HEK293T (cell line): ENCODE results near the gene TUBB3.
A peak's percentile ranks its signal among the peaks of the same experiment; 100 is the strongest.
"Not testable (repeated sequence)": the region's sequence is repeated elsewhere in the genome, so short reads cannot be mapped to it uniquely, and the experiment has no call there.

Source experiments
- CTCF ChIA-PET: fragments of 350-600 bp; formaldehyde crosslinking; extraction: SDS; loops from one replicate; lab custom pipeline; 2021; ENCODE audit warnings: antibody characterized with exemption, inconsistent platforms; lab: Yijun Ruan, JAX
- POLR2A ChIA-PET: fragments of 350-600 bp; formaldehyde crosslinking; extraction: SDS; loops from one replicate; lab custom pipeline; 2020; ENCODE audit warnings: antibody characterized with exemption, inconsistent platforms; lab: Yijun Ruan, JAX
- DNase-seq: peaks from one replicate; pipeline ENCODE4 v3.0.0; 2012; ENCODE audit warnings: mixed read lengths; ENCODE audit errors: extremely low spot score
- ARNT ChIP-seq: fragments of 450-650 bp; IDR thresholded peaks from 2 replicates; pipeline ENCODE4 v1.6.1; 2017; ENCODE audit warnings: mild to moderate bottlenecking
- BHLHE40 ChIP-seq: fragments of 450-650 bp; IDR thresholded peaks from 2 replicates; pipeline ENCODE4 v1.6.1; 2016; ENCODE audit warnings: mild to moderate bottlenecking, moderate library complexity, borderline replicate concordance
- CTBP1 ChIP-seq: fragments of 450-650 bp; IDR thresholded peaks from 2 replicates; pipeline ENCODE4 v1.6.1; 2016; ENCODE audit warnings: borderline replicate concordance
- ELF4 ChIP-seq: fragments of 450-650 bp; IDR thresholded peaks from 2 replicates; pipeline ENCODE4 v1.6.1; 2017; ENCODE audit warnings: antibody characterized with exemption
- FOXA1 ChIP-seq: fragments of 450-650 bp; IDR thresholded peaks from 2 replicates; pipeline ENCODE4 v1.6.1; 2016; ENCODE audit warnings: mild to moderate bottlenecking
- FOXK2 ChIP-seq: fragments of 450-650 bp; IDR thresholded peaks from 2 replicates; pipeline ENCODE4 v1.6.1; 2016; ENCODE audit warnings: mild to moderate bottlenecking
- FOXM1 ChIP-seq: fragments of 450-650 bp; IDR thresholded peaks from 2 replicates; pipeline ENCODE4 v1.6.1; 2017; ENCODE audit warnings: mild to moderate bottlenecking, borderline replicate concordance
- HDGF ChIP-seq: fragments of 450-650 bp; IDR thresholded peaks from 2 replicates; pipeline ENCODE4 v1.6.1; 2017; ENCODE audit warnings: antibody characterized with exemption, borderline replicate concordance
- L3MBTL2 ChIP-seq: fragments of 450-650 bp; conservative IDR thresholded peaks from 2 replicates; pipeline ENCODE4 v1.6.1; 2016; ENCODE audit warnings: mild to moderate bottlenecking
- LEF1 ChIP-seq: fragments of 450-650 bp; IDR thresholded peaks from 2 replicates; pipeline ENCODE4 v1.6.1; 2017; ENCODE audit warnings: mild to moderate bottlenecking, borderline replicate concordance
- NFRKB ChIP-seq: fragments of 450-650 bp; IDR thresholded peaks from 2 replicates; pipeline ENCODE4 v1.6.1; 2016; ENCODE audit warnings: mild to moderate bottlenecking, moderate library complexity
- PKNOX1 ChIP-seq: fragments of 450-650 bp; IDR thresholded peaks from 2 replicates; pipeline ENCODE4 v1.6.1; 2016
- SP1 ChIP-seq: fragments of 450-650 bp; IDR thresholded peaks from 2 replicates; pipeline ENCODE4 v1.6.1; 2017
- SUZ12 ChIP-seq: fragments of 450-650 bp; IDR thresholded peaks from 2 replicates; pipeline ENCODE4 v1.6.1; 2016; ENCODE audit warnings: mild to moderate bottlenecking
- TARDBP ChIP-seq: fragments of 450-650 bp; IDR thresholded peaks from 2 replicates; pipeline ENCODE4 v1.6.1; 2016
- ZNF384 ChIP-seq: fragments of 450-650 bp; IDR thresholded peaks from 2 replicates; pipeline ENCODE4 v1.6.1; 2016

TUBB3 gene

GRCh38 chr16:89922884-89923639, at the start of gene TUBB3:
TUBB3 (plus strand) TSS chr16:89923342; CDS start chr16:89923402, 60 bp downstream.
- TF ChIP-seq BHLHE40 (no peak), FOXA1 (no peak), L3MBTL2 (0 out of 2 replicates have a peak, but pooled peaks have one; percentile 14), TARDBP (no peak), CTBP1 (no peak), SP1 (no peak), HDGF (no peak), PKNOX1 (no peak), LEF1 (no peak), ARNT (no peak), ELF4 (no peak), NFRKB (no peak), FOXM1 (peak; percentile 41; the same call in 1 of the 2 replicates), SUZ12 (no peak), ZNF384 (no peak), FOXK2 (no peak)
- peak; percentile 90 for DNase-seq
- ChIA-PET POLR2A (interaction anchor here (0.5 to 5.1 kb wide), 9 partner anchors 9 to 212 kb away, joined by 3 to 34 read pairs (median 7); partner anchors contain the start of gene TCF25), CTCF (interaction anchor here (0.6 to 2.2 kb wide), 3 partner anchors 12 to 187 kb away, joined by 6 to 16 read pairs (median 8); no protein-coding TSS in a partner anchor)

DNA sequence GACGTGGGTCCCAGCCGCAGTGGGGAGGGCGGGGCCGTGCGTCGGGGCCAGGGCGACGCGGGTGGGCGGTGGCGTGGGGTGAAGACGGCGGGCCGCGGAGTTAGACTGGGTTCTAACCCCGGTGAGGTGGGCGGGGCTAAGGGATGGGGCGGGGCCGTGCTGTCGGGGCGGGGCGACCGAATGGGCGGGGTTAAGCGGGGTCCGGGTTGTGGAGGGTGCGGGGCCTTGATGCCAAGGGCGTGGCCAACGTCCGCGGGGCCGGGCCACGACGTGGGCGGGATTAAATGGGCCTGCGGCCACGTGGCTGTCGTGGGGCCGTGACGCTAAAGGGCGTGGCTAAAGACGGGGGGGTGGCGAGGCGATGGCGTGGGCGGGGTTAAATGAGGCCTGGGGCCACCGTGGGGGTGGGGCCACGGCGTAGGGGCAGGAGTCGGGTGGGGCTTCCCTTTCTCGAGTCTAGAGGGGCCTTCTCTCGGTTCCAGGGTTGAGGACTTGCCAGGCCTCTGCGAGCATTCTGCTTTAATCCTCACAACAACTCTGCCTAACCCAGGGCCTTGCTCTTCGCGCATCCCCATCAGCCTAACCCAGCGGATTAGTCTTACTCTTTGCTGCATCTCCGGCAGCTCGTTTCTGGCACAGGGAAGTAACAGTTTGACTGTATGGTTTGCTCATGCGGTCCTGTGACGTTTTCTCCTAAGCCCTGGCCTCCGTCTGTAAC, 49.0 kb upstream of the TUBB3 start:
- DNase-seq = peak; percentile 99
- TF ChIP-seq FOXM1 = no peak
- TF ChIP-seq SP1 = 0 out of 2 replicates have a peak, but pooled peaks have one; percentile 24
- ChIA-PET CTCF (interaction anchor here (1.0 kb wide), 1 partner anchor 146 kb away, joined by 8 read pairs; no protein-coding TSS in a partner anchor), POLR2A (interaction anchor here (0.6 to 4.2 kb wide), 26 partner anchors 8 to 174 kb away, joined by 3 to 34 read pairs (median 4); partner anchors contain the start of genes MC1R and TUBB3)

DNA sequence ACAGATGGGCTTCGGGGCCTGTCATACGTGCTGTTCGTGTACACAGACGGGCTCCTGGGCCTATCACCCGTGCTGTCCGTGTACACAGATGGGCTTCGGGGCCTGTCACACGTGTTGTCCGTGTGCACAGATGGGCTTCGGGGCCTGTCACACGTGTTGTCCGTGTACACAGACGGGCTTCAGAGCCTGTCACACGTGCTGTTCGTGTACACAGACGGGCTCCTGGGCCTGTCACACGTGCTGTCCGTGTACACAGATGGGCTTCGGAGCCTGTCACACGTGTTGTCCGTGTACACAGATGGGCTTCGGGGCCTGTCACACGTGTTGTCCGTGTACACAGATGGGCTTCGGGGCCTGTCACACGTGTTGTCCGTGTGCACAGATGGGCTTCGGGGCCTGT, 44.0 kb upstream of the TUBB3 start:
- DNase-seq, CTCF ChIA-PET, POLR2A ChIA-PET: not testable (repeated sequence)

GRCh38 chr16:89880477-89881367, 42.4 kb upstream of the TUBB3 start:
- POLR2A ChIA-PET = no interaction called here
- CTCF ChIA-PET = no interaction called here
- DNase-seq = no peak
- no peak for TF ChIP-seq NFRKB

GRCh38 chr16:89881368-89881730, 41.8 kb upstream of the TUBB3 start:
- ChIA-PET CTCF (interaction anchor here (0.6 kb wide), 1 partner anchor 9 kb away, joined by 4 read pairs; no protein-coding TSS in a partner anchor), POLR2A (interaction anchor here (1.3 kb wide), 1 partner anchor 8 kb away, joined by 3 read pairs; the partner anchor contains the start of gene TCF25)
- DNase-seq = no peak
- TF ChIP-seq CTBP1 (no peak), ZNF384 (no peak), LEF1 (no peak), FOXA1 (no peak), BHLHE40 (no peak), HDGF (no peak), NFRKB (no peak), ARNT (no peak), ELF4 (no peak), L3MBTL2 (no peak), PKNOX1 (no peak), SP1 (no peak), SUZ12 (no peak), FOXM1 (no peak), FOXK2 (no peak), TARDBP (no peak)

DNA sequence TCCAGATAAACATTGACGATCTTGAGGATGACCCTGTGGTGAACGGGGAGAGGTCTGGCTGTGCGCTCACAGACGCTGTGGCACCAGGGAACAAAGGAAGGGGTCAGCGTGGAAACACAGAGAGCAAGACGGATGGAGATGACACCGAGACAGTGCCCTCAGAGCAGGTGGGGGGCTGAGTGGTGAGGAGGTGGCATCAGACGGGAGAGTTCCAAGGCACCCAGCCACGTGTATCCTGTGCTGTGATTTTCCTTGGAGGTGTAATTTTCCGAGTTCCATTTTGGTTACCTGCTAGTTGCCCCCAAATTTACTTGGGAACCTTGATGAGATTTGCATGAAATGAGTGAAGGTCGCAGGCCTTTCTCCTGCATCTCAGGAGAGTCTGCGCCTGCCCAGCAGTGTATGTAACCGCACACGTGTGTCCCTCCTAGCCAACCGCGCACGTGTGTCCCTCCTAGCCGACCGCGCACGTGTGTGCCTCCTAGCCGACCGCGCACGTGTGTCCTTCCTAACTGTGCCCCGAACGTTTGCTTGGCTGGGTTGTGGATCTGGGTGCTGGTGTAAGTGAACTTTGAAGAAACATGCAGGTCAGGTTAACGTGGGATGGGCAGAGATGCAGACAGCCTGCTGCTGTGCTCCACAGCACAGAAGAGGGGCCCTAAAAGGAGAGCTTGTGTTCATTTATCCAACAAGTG, 39.6 kb upstream of the TUBB3 start:
- POLR2A ChIA-PET = no interaction called here
- TF ChIP-seq FOXM1 (no peak), SUZ12 (no peak), BHLHE40 (no peak), TARDBP (no peak), SP1 (no peak), ARNT (no peak), LEF1 (no peak), CTBP1 (no peak), FOXK2 (no peak), FOXA1 (no peak), ZNF384 (no peak), L3MBTL2 (no peak)
- no peak for DNase-seq
- CTCF ChIA-PET = no interaction called here
